GM19397 (cell line): ENCODE data around the gene EPHA6.
"Not testable (repeated sequence)": the region's sequence is repeated elsewhere in the genome, so short reads cannot be mapped to it uniquely, and the experiment has no call there.

ENCODE experiments used
- ATAC-seq: cut with Tn5 transposase; IDR thresholded peaks from one replicate; pipeline ENCODE4 v1.9.1; 2021; ENCODE audit warnings: mild to moderate bottlenecking, moderate library complexity; ENCODE audit not compliant: unreplicated experiment

The EPHA6 gene

DNA sequence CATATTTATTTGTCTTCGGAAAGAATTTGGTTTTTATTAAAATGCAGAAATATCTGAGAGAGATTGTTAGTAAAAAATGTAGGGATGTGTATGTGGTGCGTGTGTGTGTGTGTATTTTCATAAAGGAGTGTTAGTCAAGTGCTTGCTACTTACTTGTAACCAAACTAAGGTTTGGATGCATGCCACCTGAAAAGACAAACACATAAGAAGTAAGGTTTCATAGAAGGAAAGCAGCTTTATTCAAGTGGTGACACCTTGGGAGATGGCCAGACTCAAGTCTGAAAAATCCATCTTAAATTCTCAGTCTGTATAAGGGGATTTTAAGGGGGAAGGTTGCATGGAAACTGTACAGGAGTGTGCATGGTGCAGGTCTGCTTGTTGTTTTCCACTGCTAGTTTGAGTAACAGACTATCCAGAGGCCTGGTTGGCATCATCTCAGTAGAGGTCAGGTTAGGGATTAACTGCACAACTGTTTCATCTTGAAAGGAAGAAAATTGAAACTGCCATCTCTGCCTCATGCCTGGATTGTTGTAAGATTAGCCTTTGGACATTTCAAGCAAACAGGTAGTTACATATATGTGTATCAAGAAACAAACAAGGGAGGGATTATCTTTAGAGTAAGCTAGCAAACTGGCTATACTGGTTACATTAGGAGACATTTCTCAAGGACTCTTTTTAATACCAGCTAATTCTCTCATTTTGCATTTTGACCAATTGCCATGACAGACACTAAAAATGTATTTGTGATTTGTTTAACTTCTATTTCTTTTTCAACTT is 196.7 kb downstream of the EPHA6 start:
- ATAC-seq: no peak

GRCh38 chr3:97021778-97022177 is 207.4 kb downstream of the EPHA6 start:
- no peak for ATAC-seq

DNA sequence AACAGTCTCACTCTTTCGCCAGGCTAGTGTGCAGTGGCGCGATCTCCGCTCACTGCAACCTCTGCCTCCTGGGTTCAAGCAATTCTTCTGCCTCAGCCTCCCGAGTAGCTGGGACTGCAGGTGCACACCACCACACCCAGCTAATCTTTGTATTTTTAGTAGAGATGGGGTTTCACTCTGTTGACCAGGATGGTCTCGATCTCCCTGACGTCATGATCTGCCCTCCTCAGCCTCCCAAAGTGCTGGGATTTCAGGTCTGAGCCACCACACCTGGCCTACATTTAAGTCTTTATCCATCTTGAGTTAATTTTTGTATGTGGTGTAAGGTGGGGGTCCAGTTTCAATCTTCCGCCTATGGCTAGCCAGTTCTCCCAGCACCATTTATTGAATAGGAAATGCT is 211.2 kb downstream of the EPHA6 start:
- ATAC-seq: not testable (repeated sequence)

DNA sequence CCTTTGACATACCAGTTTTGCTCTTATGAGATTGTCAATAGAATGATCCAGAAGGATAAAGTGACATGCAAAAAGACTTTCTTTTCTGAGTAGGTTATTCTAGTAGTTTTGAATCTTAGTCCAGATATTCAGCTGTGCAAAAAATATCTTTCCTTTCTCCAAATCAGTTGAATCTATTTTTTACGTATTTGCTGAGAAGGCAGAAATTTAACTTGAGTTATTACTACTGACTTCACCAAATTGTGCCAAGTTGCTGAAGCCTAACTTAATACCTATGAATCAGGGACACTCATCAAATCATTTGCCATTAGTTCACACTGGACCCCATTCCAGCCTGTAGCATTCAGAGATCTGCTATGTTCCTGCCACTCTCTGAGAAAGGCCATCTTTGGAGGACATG is 215.6 kb downstream of the EPHA6 start:
- ATAC-seq: no peak

- ATAC-seq: no peak
These were observed 223.0 kb downstream of the EPHA6 start for GRCh38 chr3:97037294-97037943.

- no peak for ATAC-seq
These were observed 229.0 kb downstream of the EPHA6 start for GRCh38 chr3:97043411-97043810.

- ATAC-seq: no peak
These were observed 243.0 kb downstream of the EPHA6 start for GRCh38 chr3:97057365-97057764.

DNA sequence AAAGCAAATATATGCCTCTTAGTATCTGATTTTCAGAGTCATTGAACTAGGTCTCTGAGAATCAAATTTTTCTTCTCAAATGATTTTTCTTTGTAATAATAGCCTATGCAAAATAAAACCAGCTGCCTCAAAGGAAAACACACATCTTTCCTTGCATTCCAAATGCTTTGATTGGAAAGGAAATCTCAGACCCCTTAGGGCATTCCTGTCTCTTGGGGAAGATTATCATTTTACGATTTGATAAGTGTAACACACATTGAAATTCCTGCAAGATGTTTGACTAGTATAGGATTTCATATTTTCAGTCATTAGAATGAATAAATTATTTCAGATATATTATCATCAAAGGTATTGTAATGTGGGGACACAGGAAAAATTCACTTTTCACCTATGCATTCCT is 244.8 kb downstream of the EPHA6 start:
- ATAC-seq: no peak

- no peak for ATAC-seq
These were observed 252.1 kb downstream of the EPHA6 start for GRCh38 chr3:97066531-97066930.

GRCh38 chr3:97070302-97070701 is 255.9 kb downstream of the EPHA6 start:
- no peak for ATAC-seq

DNA sequence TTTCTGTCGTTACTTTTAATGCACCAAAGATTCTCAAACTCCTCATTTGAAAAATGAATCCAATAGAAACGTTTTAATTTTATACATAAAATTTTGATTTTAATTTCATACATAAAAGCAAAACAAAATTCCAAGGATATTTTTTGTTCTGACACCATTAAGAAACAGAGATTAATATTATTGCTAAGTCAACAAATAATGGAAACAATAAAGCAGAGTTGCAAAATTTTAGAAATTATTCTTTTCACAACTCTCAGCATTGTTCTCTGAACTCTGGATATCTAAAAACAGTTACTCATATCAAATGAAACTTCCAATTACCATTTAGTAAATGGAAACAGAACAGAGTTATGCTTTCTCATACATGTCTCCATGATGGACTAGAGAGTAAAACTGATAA is 260.2 kb downstream of the EPHA6 start:
- ATAC-seq: no peak

GRCh38 chr3:97076673-97077072 is 262.3 kb downstream of the EPHA6 start:
- no peak for ATAC-seq

- no peak for ATAC-seq
These were observed 275.2 kb downstream of the EPHA6 start for GRCh38 chr3:97089621-97090020.

GRCh38 chr3:97102641-97103040 is 288.2 kb downstream of the EPHA6 start:
- ATAC-seq: no peak

DNA sequence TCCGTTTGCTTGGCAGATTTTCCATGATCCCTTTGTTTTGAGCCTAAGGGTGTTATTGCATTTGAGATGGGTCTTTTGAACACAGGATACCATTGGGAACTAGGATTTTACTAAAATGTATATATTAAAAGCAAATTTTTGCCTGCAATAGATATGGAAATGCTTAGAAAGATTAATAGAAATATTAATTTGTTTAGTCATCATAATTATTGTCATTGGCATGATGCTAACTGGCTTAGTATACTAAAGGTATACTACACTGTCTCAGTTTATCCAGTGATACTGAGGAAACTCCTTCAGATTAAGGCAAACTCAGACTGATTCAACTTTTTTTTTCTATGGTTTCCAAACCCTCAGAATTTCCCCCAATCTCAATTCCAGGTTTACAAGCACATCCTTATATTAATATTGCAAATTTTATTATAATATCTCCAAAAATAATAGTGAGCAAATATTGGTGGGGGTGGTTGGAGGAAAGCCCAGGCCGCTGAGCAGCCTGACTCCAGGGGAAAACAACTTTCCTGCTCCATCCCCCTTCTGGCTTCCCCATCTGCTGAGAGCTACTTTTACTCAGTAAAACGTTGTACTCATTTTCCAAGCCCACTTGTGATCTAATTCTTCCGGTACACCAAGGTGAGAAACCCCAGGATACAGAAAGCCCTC is 291.7 kb downstream of the EPHA6 start:
- ATAC-seq: no peak

DNA sequence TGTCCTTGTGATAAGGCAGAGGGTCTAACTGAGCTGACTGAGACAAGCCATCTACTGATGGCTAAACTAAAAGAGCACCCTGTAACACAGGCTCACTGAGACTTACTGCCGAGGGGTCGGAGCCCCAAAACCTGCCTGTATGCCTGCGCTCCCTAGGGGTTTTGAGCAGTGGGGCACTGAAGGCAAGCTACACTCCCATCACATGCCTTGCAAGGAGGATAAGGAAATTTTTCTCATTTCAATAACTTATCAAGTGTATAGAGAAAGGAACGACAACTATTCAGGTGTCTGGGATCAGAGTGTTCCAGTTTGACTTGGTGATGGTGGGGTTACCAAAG is 292.2 kb downstream of the EPHA6 start:
- no peak for ATAC-seq

DNA sequence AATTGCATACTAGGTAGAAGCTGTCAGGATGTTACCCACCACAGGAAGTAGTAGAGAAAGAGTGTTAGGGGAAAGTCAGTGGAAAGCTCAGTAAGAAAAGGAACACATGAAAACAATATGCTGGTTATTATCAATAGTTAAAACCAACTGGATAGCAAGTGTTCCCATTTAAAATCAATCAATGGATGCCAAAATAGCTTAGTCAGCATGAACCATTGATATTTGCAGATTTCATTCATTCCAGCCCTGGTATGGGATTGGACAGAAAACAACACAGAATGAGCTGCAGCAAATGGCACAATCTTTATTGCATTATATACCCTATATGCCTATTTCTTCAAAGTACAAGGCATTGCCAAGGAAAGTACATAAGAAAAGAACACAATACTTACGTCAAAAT is 293.7 kb downstream of the EPHA6 start:
- no peak for ATAC-seq

GRCh38 chr3:97111244-97111643 is 296.9 kb downstream of the EPHA6 start:
- no peak for ATAC-seq

DNA sequence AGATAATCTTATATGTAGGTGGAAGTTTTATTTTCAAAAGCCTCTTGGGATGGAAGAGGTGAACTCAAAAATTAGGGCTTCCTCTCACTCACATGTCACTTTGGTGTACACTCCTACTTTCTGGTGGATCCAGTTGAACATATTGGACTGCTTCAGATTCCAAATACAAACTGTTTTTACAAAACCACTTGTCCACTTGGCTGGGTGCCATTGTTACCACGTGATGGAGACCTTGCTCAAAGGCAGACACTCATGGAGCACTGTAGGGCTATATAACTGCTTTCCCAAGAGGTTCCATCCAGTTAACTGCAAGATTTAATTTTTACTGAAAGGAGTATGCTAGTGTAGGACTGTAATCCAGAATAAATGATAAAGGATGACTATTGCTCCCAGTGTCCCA is 307.0 kb downstream of the EPHA6 start:
- no peak for ATAC-seq

DNA sequence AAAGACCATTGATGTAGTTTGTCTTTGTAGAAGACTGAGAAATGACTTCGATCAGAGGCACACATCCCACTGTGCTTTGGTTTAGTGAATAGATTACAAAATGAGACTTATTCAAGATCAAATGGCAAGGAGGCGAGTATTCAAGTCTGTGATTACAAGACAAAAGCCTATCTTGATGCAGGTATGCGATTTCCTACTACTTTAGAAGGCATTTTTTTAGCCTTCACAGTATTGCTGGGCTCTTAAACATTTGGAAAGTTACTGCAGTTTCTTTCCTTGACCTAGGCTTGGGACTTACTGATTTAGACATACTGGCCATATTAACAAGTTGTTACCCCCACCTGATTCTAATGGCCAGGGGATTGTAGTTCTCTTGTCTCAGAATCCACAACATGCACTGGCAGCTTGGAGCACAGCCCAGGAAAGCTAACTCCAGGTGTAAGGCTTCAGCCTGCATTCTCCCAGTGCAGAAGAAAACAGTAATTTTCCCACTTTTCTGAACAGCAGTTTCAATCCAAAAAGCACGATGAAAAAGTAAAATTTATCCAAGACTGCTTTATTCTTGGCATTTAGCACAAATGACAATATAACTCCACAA is 311.6 kb downstream of the EPHA6 start:
- ATAC-seq: no peak

- ATAC-seq: no peak
These were observed 317.1 kb downstream of the EPHA6 start for GRCh38 chr3:97131476-97131875.
